BLaER1 (cell line): ENCODE data around the gene MEA1.

Experiments
- H3K27ac ChIP-seq: shearing (Covaris generic); formaldehyde crosslinking; 2 replicates; pipeline ENCODE4 v1.8.1; 2022
- H3K27me3 ChIP-seq: shearing (Covaris generic); formaldehyde crosslinking; 2 replicates; pipeline ENCODE4 v1.8.1; 2022
- H3K36me3 ChIP-seq: shearing (Covaris generic); formaldehyde crosslinking; 2 replicates; pipeline ENCODE4 v1.8.1; 2022
- H3K4me1 ChIP-seq: shearing (Covaris generic); formaldehyde crosslinking; 2 replicates; pipeline ENCODE4 v1.8.1; 2022
- H3K4me2 ChIP-seq: shearing (Covaris generic); formaldehyde crosslinking; 2 replicates; pipeline ENCODE4 v1.8.1; 2022
- H3K4me3 ChIP-seq: shearing (Covaris generic); formaldehyde crosslinking; 2 replicates; pipeline ENCODE4 v1.8.1; 2022
- H3K9ac ChIP-seq: shearing (Covaris generic); formaldehyde crosslinking; 2 replicates; pipeline ENCODE4 v1.8.1; 2022
- H3K9me3 ChIP-seq: shearing (Covaris generic); formaldehyde crosslinking; 2 replicates; pipeline ENCODE4 v1.8.1; 2022
- H4K20me1 ChIP-seq: shearing (Covaris generic); formaldehyde crosslinking; 2 replicates; pipeline ENCODE4 v1.8.1; 2022
- Cebpa-rat ChIP-seq: shearing (Covaris generic); IDR thresholded peaks from 2 replicates; pipeline ENCODE4 v1.8.1; 2022

The MEA1 gene

DNA sequence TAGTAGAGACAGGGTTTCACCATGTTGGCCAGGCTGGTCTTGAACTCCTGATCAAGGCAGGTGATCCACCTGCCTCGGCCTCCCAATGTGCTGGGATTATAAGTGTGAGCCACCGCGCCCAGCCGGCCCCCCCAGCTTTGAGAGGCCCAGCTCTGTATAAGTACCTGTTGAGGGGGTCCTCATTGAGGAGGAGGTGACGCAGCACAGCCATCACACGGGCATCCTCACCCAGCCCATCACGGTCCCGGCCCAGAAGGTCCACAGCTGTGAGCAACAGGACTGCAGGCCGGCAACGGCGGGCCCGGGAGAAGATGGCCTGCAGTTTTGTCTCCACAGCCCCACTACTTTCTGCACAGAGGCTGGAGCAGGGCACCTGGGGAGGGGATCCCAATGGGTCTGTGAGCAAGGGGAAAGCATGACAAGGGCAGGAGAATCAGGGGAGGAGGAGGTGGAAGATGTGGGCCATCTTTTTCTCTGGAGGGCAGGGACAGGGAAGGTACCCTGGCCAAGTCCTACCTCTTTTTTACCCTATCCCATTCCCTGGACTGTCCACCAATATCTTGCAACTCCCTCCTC is 45.5 kb downstream of the MEA1 start:
- Histone ChIP-seq H3K9ac (no peak overlapping the region), H3K36me3 (peaks cover 90% of the 10 kb centered on the region), H4K20me1 (no peaks in the 10 kb centered on the region; the same call in 1 of the 2 replicates), H3K9me3 (no peaks in the 10 kb centered on the region), H3K4me1 (peaks cover 4% of the 10 kb centered on the region; the same call in 1 of the 2 replicates), H3K4me2 (no peak overlapping the region), H3K27me3 (no peaks in the 10 kb centered on the region), H3K27ac (no peak overlapping the region), H3K4me3 (no peak overlapping the region)
- no peak for TF ChIP-seq Cebpa-rat

DNA sequence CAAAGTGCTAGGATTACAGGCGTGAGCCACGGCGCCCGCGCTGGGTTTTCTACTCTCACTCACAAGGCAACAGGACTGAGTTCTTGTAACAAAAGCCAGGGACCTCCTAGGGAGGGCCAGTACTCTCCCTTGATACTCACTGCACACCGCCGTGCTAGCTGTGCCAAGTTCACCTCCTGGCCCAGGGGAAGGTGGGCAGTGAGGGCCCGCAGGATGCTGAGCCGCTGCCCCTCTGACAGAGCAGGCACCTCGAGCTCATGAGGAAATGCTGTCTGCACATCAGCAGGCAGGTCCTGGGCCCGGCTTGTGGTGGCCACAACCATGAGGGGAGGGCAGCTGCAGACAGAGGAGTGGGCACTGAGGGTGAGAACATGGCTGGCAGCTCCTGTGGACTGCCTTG is 46.5 kb downstream of the MEA1 start:
- Histone ChIP-seq H3K27me3 (peaks cover 2% of the 10 kb centered on the region; the same call in 1 of the 2 replicates), H3K27ac (no peak overlapping the region), H3K9ac (peak overlapping the region; percentile 43; the same call in 1 of the 2 replicates), H4K20me1 (peaks cover 3% of the 10 kb centered on the region; the same call in 1 of the 2 replicates), H3K4me1 (peaks cover 4% of the 10 kb centered on the region; the same call in 1 of the 2 replicates), H3K4me3 (no peak overlapping the region), H3K36me3 (peaks cover 92% of the 10 kb centered on the region), H3K4me2 (no peak overlapping the region), H3K9me3 (no peaks in the 10 kb centered on the region)
- no peak for TF ChIP-seq Cebpa-rat

- Histone ChIP-seq H3K9me3 (no peaks in the 10 kb centered on the region), H3K4me1 (peaks cover 4% of the 10 kb centered on the region; the same call in 1 of the 2 replicates), H3K36me3 (peaks cover 93% of the 10 kb centered on the region), H3K27me3 (peaks cover 8% of the 10 kb centered on the region; the same call in 1 of the 2 replicates), H3K4me2 (no peak overlapping the region), H3K27ac (no peak overlapping the region), H3K9ac (no peak overlapping the region), H4K20me1 (peaks cover 9% of the 10 kb centered on the region; the same call in 1 of the 2 replicates), H3K4me3 (no peak overlapping the region)
- no peak for TF ChIP-seq Cebpa-rat
Measured at GRCh38 chr6:42966571-42966970, 47.2 kb downstream of the MEA1 start.

GRCh38 chr6:42963855-42964605 is 49.7 kb downstream of the MEA1 start:
- no peak for TF ChIP-seq Cebpa-rat
- Histone ChIP-seq H3K4me3 (no peak overlapping the region), H3K36me3 (peaks cover 83% of the 10 kb centered on the region), H3K9me3 (no peaks in the 10 kb centered on the region), H3K4me1 (peaks cover 11% of the 10 kb centered on the region; the same call in 1 of the 2 replicates), H3K9ac (0 out of 2 replicates have a peak overlapping the region, but pooled peaks have one; percentile 14), H3K27me3 (peaks cover 34% of the 10 kb centered on the region), H3K27ac (no peak overlapping the region), H3K4me2 (no peak overlapping the region), H4K20me1 (peaks cover 25% of the 10 kb centered on the region)

- Histone ChIP-seq H3K27me3 (peaks cover 38% of the 10 kb centered on the region), H3K4me3 (no peak overlapping the region), H3K9ac (no peak overlapping the region), H3K9me3 (no peaks in the 10 kb centered on the region), H3K36me3 (peaks cover 76% of the 10 kb centered on the region), H3K4me1 (peaks cover 9% of the 10 kb centered on the region; the same call in 1 of the 2 replicates), H3K4me2 (no peak overlapping the region), H4K20me1 (peaks cover 25% of the 10 kb centered on the region), H3K27ac (no peak overlapping the region)
- no peak for TF ChIP-seq Cebpa-rat
Measured at GRCh38 chr6:42963179-42963854, 50.4 kb downstream of the MEA1 start.

- H3K27me3 ChIP-seq: peaks cover 38% of the 10 kb centered on the region
- no peak overlapping the region for H3K4me3 ChIP-seq
- peaks cover 9% of the 10 kb centered on the region; the same call in 1 of the 2 replicates for H3K4me1 ChIP-seq
- no peak for TF ChIP-seq Cebpa-rat
- H3K9me3 ChIP-seq: no peaks in the 10 kb centered on the region
- H3K36me3 ChIP-seq: peaks cover 69% of the 10 kb centered on the region
- H4K20me1 ChIP-seq: peaks cover 25% of the 10 kb centered on the region
- H3K9ac ChIP-seq: no peak overlapping the region
- H3K4me2 ChIP-seq: no peak overlapping the region
- no peak overlapping the region for H3K27ac ChIP-seq
Measured at GRCh38 chr6:42962502-42963178, 51.1 kb downstream of the MEA1 start.

DNA sequence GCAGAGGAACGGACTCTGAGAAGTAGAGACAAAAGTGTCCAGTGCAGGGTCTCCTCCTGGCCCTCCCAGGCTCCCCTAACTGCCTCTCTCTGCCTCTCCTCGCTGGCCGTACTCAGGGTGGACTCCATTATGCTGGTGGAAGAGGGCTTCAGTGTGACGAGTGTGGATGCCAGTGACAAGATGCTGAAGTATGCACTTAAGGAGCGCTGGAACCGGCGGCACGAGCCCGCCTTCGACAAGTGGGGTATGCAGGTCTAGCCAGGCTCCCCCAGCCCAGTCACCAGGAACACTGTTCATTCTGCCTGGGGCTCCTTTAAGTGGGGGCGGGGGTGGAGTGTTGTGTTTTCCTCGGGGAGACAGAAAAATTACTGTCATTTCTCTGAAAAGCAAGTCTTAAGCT is 51.6 kb downstream of the MEA1 start:
- Histone ChIP-seq H3K27ac (no peak overlapping the region), H3K4me2 (no peak overlapping the region), H3K9me3 (no peaks in the 10 kb centered on the region), H3K9ac (no peak overlapping the region), H3K4me3 (no peak overlapping the region), H3K4me1 (peaks cover 9% of the 10 kb centered on the region; the same call in 1 of the 2 replicates), H3K27me3 (peaks cover 38% of the 10 kb centered on the region), H4K20me1 (peaks cover 25% of the 10 kb centered on the region), H3K36me3 (peaks cover 64% of the 10 kb centered on the region)
- no peak for TF ChIP-seq Cebpa-rat
